Stimulated activated CD4-positive, alpha-beta T cell treated with anti-CD3 and anti-CD28 coated beads, Interleukin-15, amount 100 ng/mL, for 1 hour (primary cell): ENCODE results near the gene RNASE2.
"Not testable (repeated sequence)": the region's sequence is repeated elsewhere in the genome, so short reads cannot be mapped to it uniquely, and the experiment has no call there.

Experiments used
- DNase-seq, 2 donors: peaks; one replicate each; pipeline ENCODE4 v3.0.0-alpha.2; 2020; ENCODE audit warnings: low read depth in 1 of 2, low spot score in 1 of 2

Gene RNASE2

DNA sequence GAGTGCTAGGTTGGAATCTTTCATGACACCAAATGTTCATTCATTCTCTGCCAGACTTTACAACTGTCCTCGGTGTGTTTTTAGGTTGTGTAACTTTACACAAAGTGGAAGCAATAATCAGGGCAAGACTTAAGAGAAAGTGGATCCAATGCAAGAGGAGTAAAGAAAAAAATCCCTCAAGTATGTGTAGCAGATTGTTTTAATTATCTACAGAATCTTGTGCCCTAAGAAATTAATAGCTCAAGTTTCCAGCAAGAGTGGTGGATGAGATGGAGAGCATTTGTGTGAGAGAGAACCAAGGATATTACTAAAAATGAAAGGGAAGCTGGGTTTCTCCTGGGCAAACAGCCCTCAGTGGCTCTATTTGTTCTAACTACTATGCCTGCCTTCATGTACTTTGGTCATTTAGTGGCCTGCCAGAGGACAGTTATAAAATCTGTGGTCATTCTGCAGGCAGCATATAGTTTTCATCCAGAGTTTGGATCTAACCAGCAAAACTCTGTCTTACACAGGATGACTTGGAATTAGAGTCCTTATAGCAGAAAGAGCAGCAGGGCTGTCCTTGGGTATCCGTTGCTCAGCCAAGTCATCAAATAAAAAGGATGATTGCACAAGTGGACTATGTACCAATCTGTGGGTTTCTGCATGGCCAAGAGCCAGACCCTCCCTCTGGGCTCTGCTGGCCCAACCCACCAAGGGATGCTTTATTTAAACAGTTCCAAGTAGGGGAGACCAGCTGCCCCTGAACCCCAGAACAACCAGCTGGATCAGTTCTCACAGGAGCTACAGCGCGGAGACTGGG, at the start of gene RNASE2:
Gene RNASE2 (plus strand): TSS at position 752 of the 802 bp plus-strand sequence. CDS start 285 bp downstream, outside the sequence.
- not testable (repeated sequence) for DNase-seq

DNA sequence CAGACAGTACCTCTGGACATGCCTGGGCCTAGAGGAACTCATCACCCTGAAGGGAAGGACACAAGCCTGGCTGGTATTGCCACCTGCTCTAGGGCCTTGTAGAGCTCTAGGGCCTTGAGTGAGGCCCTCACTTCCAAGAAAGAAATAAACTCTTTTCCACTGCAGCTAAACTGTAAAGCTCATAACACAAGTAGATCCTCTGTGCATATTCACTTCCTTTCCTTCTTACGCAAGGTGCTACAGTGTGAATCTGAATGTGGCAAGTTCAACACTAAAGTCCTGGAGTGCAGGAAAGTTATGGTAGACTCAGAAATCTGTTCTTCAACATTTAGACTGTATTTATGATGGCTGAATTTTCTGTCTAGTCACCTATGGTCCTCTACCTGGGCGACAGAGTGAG, 49.6 kb upstream of the RNASE2 start:
- DNase-seq = no peak

DNA sequence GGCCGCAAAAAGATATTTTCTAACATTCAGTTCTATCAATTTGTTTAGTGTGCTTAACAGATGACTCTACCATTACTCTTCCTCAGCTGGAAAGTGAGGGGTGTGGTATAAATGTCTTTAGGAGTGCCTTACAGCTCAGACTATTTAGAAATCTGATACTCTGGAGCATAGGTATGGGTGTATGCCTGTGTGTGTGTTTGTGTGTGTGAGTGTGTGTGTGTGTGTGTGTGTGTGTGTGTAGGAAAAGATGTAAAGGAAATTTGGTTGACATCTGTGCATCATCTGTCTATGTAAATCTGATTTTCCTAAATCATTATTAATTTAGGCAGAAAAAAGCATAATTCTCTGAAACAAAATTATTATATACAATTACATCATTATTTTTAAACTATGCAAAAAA, 48.1 kb upstream of the RNASE2 start:
- no peak for DNase-seq

DNA sequence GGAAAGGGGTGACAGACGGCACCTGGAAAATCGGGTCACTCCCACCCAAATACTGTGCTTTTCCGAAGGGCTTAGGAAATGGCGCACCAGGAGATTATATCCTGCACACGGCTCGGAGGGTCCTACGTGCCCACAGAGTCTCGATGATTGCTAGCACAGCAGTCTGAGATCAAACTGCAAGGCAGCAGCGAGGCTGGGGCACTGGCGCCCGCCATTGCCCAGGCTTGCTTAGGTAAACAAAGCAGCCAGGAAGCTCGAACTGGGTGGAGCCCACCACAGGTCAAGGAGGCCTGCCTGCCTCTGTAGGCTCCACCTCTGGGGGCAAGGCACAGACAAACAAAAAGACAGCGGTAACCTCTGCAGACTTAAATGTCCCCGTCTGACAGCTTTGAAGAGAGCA, 44.5 kb upstream of the RNASE2 start:
- not testable (repeated sequence) for DNase-seq

DNA sequence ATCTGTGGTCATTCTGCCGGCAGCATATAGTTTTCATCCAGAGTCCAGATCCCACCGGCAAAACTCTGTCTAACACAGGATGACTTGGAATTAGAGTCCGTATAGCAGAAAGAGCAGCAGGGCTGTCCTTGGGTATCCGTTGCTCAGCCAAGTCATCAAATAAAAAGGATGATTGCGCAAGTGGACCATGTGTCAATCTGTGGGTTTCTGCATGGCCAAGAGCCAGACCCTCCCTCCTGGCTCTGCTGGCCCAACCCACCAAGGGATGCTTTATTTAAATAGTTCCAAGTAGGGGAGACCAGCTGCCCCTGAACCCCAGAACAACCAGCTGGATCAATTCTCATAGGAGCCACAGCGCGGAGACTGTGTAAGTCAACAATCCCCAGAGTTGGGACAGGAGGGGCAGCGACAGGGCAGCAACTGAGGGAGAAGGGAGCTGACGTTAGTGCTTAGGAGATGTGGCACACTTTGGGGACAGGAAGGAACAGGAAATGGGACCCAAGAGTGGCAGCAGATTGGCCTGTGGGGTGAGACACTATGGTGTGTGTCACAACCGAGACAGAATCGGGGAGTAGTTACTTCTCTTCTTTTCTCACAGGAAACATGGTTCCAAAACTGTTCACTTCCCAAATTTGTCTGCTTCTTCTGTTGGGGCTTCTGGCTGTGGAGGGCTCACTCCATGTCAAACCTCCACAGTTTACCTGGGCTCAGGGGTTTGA, 36.1 kb upstream of the RNASE2 start:
- DNase-seq = not testable (repeated sequence)

DNA sequence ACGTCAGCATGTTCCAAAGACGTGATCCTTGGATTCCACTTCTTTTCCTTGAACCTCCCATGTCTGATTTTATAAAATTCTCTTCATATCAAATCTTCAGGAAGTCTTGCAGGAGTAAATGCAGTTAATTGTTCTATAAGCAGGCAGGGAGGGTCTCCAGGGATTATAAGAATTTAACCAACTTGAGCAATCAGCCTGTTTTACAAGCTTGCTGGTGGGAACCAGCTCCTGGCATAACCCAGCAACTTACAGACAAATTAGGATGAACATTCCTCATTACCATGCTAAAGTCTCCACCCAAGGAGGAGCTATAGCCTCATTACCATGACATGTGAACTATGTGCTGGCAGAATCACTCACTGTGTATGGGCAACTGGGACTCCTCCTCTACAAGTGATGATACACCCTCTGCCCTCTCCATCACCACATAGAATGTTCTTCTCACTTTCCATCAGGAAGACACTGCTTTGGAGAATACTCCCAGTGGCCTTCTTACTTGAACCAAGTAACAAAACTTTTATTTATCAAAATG, 31.5 kb upstream of the RNASE2 start:
- not testable (repeated sequence) for DNase-seq

DNA sequence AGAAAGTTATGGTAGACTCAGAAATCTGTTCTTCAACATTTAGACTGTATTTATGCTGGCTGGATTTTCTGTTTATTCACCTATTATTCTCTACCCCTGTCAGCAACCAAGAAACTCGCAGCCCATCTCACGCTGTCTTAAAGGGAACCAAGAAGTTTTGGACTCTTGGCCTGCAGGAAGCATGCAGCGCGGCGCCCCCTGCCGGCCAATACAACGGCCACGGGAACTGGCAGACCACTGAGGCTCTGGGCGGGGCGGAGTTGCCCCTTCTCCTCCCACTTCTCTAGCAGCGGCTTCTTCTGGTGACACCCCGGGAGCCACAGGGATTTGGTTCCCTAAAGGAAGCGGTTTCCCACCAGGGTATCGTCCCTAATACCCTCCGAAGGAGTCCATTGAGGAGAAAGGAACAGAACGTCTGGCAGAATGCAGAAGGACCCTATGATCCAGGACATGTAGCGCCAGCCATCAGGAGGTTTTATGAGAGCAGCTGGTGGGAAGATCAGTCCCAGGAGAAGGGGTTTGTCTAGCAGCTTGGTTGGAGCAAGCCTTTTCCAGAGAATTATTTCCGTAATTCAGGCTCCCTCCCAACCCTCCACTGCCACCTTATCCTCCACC, 21.0 kb upstream of the RNASE2 start:
- DNase-seq = peak in 1 of 2 donors; percentile 5

DNA sequence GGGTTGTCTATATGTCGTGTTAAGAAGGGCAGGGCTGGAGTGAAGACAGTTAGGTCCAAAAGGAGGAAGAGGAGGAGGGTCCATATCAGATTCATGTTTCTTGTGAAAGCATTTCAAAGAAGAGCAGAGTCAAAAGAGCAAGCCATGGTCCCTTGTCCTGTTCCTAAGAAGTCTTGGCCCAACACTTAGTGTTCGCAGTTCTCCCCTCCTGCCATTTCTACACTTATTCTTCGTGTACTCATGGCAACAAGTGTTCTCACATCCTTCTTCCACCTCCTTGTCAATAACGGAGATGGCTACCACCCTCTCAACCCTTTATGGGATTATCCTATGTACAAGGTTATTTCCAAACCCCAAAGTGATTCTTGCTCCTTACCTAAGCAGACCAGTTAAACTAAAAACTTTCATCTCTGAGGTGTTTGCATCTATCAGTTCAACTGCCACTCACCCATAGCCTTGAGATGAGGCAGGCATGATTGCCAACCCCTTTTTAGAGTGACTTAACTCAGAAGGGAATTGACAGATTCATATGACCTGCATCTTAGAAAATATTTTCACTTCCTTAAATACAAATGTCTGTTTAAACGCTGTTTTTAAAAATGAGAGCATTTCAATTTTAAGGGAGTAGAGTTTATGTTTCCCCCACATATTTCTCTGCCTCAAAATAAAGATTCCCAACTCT, 19.8 kb upstream of the RNASE2 start:
- no peak for DNase-seq

DNA sequence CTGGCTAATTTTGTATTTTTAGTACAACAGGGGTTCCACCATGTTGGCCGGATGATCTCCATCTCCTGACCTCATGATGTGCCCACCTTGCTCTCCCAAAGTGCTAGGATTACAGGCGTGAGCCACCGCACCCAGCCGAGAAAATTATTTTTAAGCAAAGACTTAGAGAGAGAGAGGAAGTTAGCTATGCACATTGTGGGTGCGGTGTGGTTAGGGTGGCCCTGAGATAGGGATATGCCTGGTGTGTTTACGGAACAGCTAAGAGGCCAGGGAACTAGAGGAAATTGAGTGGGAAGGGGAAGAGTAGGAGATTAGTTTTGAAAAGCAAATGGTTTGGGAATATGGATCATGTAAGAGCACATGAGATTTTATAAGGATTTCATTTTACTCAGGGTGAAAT, 10.1 kb upstream of the RNASE2 start:
- DNase-seq = not testable (repeated sequence)

DNA sequence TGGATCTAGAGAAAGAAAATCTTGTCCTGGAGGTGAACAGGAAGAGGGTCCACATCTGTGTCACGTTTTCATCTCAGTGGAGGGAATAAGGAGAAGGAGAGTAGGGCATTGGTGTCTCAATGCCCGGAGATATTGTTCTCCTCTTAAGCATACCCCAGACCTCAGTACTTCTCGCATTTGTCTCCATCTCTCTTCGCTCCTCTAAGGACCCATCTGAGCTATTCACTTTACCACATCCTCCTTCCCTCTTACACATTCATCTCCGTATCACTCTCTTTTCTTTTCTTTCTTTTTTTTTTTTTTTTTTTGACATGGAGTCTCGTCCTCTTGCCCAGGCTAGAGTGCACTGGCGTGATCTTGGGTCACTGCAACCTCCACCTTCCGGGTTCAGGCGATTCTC, 8.6 kb upstream of the RNASE2 start:
- DNase-seq = not testable (repeated sequence)

DNA sequence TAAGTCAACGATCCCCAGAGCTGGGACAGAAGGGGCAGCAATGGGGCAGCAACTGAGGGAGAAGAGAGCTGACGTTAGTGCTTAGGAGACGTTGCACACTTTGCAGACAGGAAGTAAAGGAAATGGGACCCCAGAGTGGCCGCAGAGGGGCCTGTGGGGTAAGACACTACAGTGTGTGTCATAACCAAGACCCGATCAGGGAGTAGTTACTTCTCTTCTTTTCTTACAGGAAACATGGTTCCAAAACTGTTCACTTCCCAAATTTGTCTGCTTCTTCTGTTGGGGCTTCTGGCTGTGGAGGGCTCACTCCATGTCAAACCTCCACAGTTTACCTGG, 219 bp downstream of the RNASE2 start:
- DNase-seq = not testable (repeated sequence)

DNA sequence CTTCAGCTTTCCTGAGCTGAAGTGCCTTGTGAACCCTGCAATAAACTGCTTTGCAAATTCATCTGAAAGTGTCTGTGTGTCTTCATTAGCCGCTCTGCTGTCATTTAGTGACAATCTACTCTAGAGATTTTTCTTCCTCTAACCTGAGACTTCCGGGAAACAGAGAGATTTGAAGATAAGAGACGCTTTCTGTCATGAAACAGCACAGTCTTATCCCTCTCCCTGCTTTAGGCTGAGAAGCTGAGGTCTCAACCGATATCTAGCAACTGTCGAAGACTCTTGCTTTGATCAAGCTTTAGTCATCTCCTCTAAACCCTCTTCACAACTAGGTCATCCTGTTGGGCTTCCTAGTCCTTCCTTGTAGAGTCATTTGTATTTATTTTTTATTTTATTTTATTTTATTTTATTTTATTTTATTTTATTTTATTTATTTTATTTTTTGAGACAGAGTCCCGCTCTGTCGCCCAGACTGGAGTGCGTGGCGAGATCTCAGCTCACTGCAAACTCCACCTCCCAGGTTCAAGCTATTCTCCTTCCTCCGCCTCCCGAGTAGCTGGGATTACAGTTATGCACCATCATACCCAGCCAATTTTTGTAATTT, 1.2 kb downstream of the RNASE2 start:
- DNase-seq = no peak

DNA sequence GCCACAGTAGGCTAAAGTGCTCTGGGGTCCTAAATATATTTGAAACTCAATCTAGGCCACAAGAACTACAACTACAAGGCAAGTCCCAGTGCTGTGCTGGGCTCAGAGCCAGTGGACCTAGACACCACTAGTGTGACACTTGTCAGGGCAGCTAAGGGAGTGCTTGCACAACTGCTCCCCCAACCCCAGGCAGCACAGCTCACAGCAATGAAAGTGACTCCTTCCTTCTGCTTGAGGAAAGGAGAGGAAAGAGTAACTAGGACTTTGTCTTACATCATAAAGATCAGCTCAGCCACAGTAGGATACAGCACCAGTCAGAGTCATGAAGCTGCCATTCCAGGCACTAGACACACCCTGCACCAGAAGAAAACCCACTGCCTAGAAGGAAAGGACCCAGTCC, 3.7 kb downstream of the RNASE2 start:
- DNase-seq = not testable (repeated sequence)

DNA sequence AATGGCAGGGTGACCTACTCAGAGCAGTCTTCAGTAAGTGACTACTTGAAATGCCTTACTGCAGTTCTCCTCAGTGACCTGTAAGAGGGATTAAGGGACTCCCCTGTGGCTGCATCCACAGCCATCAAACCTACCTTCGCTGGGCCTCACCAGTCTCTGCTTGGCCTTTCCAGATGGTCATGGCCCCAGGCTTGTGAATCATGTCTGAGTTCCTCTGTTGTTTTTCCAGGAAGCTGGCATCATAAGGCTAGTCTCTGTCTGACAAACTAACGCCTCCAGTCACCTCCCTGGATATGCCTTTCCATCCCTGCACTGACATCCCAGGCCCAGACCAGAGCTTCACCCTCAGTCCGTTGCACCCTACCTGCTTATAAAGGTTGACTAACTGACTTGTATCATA, 14.0 kb downstream of the RNASE2 start:
- no peak for DNase-seq

DNA sequence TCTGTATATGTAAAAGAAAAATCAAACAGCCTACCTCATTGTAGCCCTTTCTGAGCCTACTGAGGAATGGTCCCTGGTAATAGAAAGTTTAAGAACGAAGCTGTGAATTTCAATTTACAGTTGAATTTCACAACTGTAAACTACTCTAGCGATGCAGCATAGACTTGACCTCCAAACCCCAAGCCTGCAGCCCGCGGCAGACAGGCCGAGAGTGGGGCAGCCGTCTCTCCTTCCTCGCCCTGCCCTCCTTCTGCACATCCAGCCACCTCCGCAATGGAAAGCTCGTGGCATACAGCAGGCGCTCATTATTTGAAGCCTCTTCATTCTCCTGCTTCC, 15.3 kb downstream of the RNASE2 start:
- DNase-seq = no peak

DNA sequence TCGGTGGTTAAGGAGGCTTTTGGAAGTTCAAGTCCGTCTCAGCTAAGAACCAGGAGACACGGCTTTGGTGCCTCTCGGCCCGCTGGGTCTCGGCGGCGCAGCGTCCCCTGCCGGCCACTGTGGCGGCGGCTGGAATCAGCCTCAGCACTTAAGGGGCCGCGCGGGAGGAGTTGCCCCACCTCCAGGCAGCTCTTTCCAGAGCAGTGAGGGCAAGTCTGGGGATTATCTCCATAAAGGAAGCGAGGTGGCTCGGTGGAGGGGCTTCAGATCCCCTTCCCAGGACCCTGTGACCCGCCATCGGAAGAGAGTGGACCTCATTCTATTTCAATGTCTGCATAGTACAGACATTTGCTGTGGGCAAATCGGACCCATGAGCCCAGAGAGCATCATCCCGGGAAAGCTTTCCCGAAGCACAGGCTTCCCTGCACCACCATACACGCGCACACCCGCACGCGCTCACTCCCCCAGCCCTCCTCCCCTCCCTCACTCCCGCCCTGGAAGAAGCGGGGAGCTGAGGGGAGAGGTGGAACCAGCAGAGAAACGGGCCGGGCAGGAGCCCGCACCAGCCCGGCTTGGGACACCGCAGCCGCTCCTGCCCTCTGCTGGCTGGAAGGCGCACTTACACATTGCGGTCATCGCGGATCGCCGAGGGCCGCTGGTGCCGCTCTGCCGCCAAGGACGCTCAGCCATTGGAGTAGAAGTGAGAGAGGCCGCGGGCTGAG, 15.9 kb downstream of the RNASE2 start:
- DNase-seq = peak; percentile 55 to 72

DNA sequence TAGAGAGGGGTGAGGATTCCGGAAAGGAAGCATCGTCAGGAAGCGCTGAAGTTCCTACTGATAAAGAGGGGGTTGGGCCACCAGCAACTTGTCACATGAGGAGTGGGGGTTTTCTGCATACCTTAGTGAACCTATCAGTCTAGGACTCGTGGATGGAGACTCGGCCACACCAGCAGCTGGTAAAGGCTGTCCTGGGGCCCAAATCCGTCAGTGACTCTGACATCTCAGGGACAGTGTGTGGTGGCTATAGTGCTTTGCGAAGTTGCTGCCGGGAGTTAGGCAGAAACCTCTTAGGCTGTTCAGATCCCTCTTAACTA, 16.4 kb downstream of the RNASE2 start:
- DNase-seq = no peak

DNA sequence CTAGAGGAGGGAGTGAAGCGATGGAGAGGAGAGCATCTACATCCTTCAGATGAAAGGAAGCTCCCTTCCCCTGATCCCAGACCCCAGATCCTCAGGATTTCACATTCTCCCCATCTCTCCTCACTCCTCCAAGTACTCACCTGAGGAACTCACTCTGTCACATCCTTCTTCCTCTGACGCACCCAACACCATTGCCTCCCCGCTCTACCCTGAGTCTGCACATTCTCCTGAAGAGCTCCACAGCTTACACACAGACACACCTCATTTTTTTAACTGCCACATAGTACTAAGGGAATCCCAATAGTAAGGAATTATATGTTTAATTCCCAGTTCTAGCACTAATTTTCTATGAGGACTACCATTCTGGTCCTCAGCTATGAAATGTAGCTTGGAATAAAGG, 18.2 kb downstream of the RNASE2 start:
- no peak for DNase-seq

DNA sequence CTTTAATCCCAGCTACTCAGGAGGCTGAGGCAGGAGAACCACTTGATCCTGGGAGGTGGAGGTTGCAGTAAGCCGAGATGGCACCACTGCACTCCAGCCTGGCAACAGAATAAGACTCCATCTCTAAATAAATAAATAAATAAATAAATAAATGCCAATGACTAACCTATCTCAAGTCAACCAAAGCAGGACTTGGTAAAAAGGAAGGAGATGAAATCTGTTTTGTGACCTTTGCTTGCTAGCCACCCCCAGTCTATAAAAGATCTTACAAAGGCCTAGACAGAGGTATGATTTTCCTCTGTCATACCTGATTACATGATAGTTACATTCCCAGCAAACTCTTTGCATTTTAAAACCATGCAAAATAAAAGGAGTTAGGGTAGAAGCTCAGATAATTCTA, 21.0 kb downstream of the RNASE2 start:
- no peak for DNase-seq

DNA sequence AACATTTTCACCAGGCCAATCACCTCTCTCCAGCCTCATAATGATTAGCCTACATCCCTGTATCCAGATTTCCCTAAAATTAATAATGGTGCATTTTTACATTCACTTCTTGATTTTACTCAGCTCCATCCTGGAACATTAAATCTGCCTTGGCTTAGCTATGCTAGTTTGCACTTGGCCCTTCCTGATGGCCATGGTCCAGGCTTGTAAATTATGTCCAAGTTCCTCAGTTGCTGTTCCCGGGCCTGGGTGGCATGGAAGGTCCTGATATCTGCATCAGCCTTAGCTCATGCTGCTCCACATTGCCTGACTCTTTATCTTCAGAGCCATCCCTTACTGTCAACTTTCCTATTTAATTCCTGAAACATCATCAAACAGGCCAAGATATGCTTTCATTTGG, 23.4 kb downstream of the RNASE2 start:
- no peak for DNase-seq

DNA sequence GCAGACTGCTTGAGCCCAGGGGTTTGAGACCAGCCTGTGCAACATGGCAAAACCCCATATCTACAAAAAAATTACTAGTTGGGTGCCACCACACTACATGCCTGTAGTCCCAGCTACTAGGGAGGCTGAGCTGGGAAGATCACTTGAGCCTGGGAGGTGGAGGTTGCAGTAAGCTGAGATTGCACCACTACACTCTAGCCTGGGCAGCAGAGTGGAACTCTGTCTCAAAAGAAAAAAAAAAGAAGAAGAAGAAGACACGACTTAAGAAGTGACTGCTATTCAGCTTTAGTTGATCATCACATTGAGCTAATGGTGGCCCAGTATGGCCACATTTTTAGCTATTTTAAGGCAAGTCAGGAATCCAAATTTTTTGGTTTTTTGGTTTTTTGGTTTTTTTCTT, 25.6 kb downstream of the RNASE2 start:
- no peak for DNase-seq
